Measurements from ENCODE around the gene HLA-DRB1.

GRCh38 chr6:32553037-32553742 is 36.5 kb downstream of the HLA-DRB1 start:
- TF ChIP-seq GATA2 (IDR thresholded peaks at IDR 0.05; ENCODE audit: low read depth, low read length) (no peak), GATA3 (IDR thresholded peaks at IDR 0.05; ENCODE audit: low read depth, low read length) (no peak)
